SU-DHL-6 (cell line): Measurements from ENCODE around the gene DCUN1D2.

Experiments used
- CTCF ChIP-seq: fragments of 200-600 bp; sonication (generic); IDR thresholded peaks from one replicate; pipeline ENCODE4 v1.5.1; 2017; ENCODE audit warnings: antibody characterized with exemption, mild to moderate bottlenecking, low read length, moderate library complexity; ENCODE audit not compliant: insufficient read depth, poor library complexity, severe bottlenecking
- EZH2phosphoT487 ChIP-seq: fragments of 200-600 bp; sonication (generic), shearing (Covaris generic); conservative IDR thresholded peaks from 2 replicates; pipeline ENCODE4 v1.6.1; 2018; ENCODE audit warnings: mild to moderate bottlenecking, antibody characterized with exemption, low read length, moderate library complexity, mixed read lengths

- TF ChIP-seq CTCF (no peak), EZH2phosphoT487 (no peak)
These were observed 38.3 kb upstream of the DCUN1D2 start for GRCh38 chr13:113528813-113529180.
